HepG2 (cell line): Measurements from ENCODE around the gene ZBTB7C. TPM values are rescaled to one million over a fixed set of nuclear protein-coding genes. Genes with fewer than 3 reads are reported as not detected.

ENCODE experiments used
- ATAC-seq: fragments of 200-7000 bp; cut with Tn5 transposase; 3 replicates; pipeline ENCODE4 v1.9.1; 2020; ENCODE audit warnings: mild to moderate bottlenecking, moderate library complexity
- BruUV-seq: library from RNA; stranded (reverse); fragments of 400-500 nt; replicated peaks from 2 replicates; lab custom pipeline; 2021; lab: Mats Ljungman, UMichigan
- CTCF ChIA-PET: fragments of 300-600 bp; formaldehyde crosslinking; extraction: SDS; loops from one replicate; lab custom pipeline; 2021; ENCODE audit warnings: low total read pairs, inconsistent platforms, low intra/inter-chr PET ratio; lab: Yijun Ruan, JAX
- POLR2A ChIA-PET: fragments of 350-600 bp; sonication (Branson Sonifier 250); formaldehyde crosslinking; loops from one replicate; lab custom pipeline; 2020; ENCODE audit warnings: antibody characterized with exemption, inconsistent platforms; lab: Yijun Ruan, JAX
- DNase-seq: peaks from one replicate; pipeline ENCODE4 v3.0.0-alpha.2; 2015; ENCODE audit warnings: low spot score
- FAIRE-seq: peaks from 3 replicates; lab custom pipeline; 2011; peaks lifted over from hg19 to GRCh38; lab: Jason Lieb, UNC
- H2AFZ ChIP-seq: one replicate; pipeline ENCODE4 v1.6.1; 2011; ENCODE audit warnings: low read length, inconsistent platforms
- H3K27ac ChIP-seq: fragments of 300-600 bp; 3 replicates; pipeline ENCODE4 v1.8.0; 2011; ENCODE audit warnings: mixed run types, mild to moderate bottlenecking, mixed read lengths, low read length, inconsistent platforms; ENCODE audit not compliant: insufficient read depth; ENCODE audit errors: extremely low read length
- H3K27me3 ChIP-seq, 2 experiments: fragments of 200-600 bp in 1 of 2; 2 replicates in 1 of 2; 3 replicates in 1 of 2; pipeline versions ENCODE4 v1.6.0 to v1.8.0; 2011; ENCODE audit warnings: low read length in 2 of 2, mild to moderate bottlenecking in 2 of 2, moderate library complexity in 2 of 2, inconsistent platforms in 1 of 2; ENCODE audit not compliant: insufficient read depth in 2 of 2, control insufficient read depth in 1 of 2
- H3K36me3 ChIP-seq, 2 experiments: fragments of 200-600 bp in 1 of 2; replicated peaks in 1 of 2; 2 replicates in 1 of 2; 3 replicates in 1 of 2; pipeline versions ENCODE4 v1.5.1 to v1.8.0; 2011; ENCODE audit warnings: low read length in 2 of 2, inconsistent platforms in 1 of 2; ENCODE audit not compliant: insufficient read depth in 2 of 2, control insufficient read depth in 1 of 2
- H3K4me1 ChIP-seq: 2 replicates; pipeline ENCODE4 v1.5.1; 2012; ENCODE audit warnings: low read length, inconsistent platforms; ENCODE audit not compliant: insufficient read depth
- H3K4me2 ChIP-seq: 2 replicates; pipeline ENCODE4 v1.6.0; 2011; ENCODE audit warnings: low read depth, low read length, inconsistent platforms
- H3K4me3 ChIP-seq, 3 experiments: fragments of 200-600 bp in 1 of 3; sonication (generic), shearing (Covaris generic) in 1 of 3; replicated peaks in 1 of 3; 2 replicates each; pipeline ENCODE4 v1.5.1; 2011 to 2016; ENCODE audit warnings: low read length in 3 of 3, inconsistent platforms in 2 of 3, low read depth in 2 of 3, mild to moderate bottlenecking in 2 of 3, control low read depth in 1 of 3, mixed read lengths in 1 of 3; ENCODE audit not compliant: insufficient read depth in 1 of 3
- H3K79me2 ChIP-seq: one replicate; pipeline ENCODE4 v1.6.1; 2011; ENCODE audit warnings: low read length, inconsistent platforms; ENCODE audit not compliant: insufficient read depth
- H3K9ac ChIP-seq: 2 replicates; pipeline ENCODE4 v1.6.0; 2011; ENCODE audit warnings: mild to moderate bottlenecking, low read depth, low read length, inconsistent platforms; ENCODE audit not compliant: insufficient read depth
- H3K9me3 ChIP-seq: 2 replicates; pipeline ENCODE4 v1.5.1; 2012; ENCODE audit warnings: mild to moderate bottlenecking, low read length
- H4K20me1 ChIP-seq: 2 replicates; pipeline ENCODE4 v1.6.0; 2011; ENCODE audit warnings: inconsistent platforms, mild to moderate bottlenecking, low read length, moderate library complexity; ENCODE audit not compliant: insufficient read depth
- AGO1 ChIP-seq: fragments of 200-400 bp; formaldehyde crosslinking; IDR thresholded peaks from 2 replicates; pipeline ENCODE4 v1.6.1; 2017; ENCODE audit warnings: mild to moderate bottlenecking, low read depth, low read length, moderate library complexity; ENCODE audit not compliant: poor library complexity, severe bottlenecking
- ETV6 ChIP-seq: sonication (generic); formaldehyde crosslinking; conservative IDR thresholded peaks from 2 replicates; pipeline ENCODE4 v1.4.0; 2020; ENCODE audit warnings: missing genetic modification reagents
- HNRNPL ChIP-seq: fragments of 200-400 bp; formaldehyde crosslinking; IDR thresholded peaks from 2 replicates; pipeline ENCODE4 v1.6.1; 2017; ENCODE audit warnings: mild to moderate bottlenecking, low read depth, low read length
- SIX1 ChIP-seq: sonication (generic); formaldehyde crosslinking; IDR thresholded peaks from 2 replicates; pipeline ENCODE4 v1.4.0; 2020; ENCODE audit warnings: missing genetic modification reagents, borderline replicate concordance
- SNAPC2 ChIP-seq: sonication (generic); formaldehyde crosslinking; IDR thresholded peaks from 2 replicates; pipeline ENCODE4 v1.8.1; 2022; ENCODE audit warnings: mild to moderate bottlenecking, missing genetic modification reagents
- ZFP82 ChIP-seq: sonication (generic); formaldehyde crosslinking; IDR thresholded peaks from 2 replicates; pipeline ENCODE4 v1.5.1; 2020; ENCODE audit warnings: mild to moderate bottlenecking, missing genetic modification reagents, borderline replicate concordance
- ZMAT3 ChIP-seq: sonication (generic); formaldehyde crosslinking; conservative IDR thresholded peaks from 2 replicates; pipeline ENCODE4 v1.7.0; 2021; ENCODE audit warnings: missing genetic modification reagents
- ZNF10 ChIP-seq: sonication (generic); formaldehyde crosslinking; IDR thresholded peaks from 2 replicates; pipeline ENCODE4 v1.4.0; 2020; ENCODE audit warnings: mild to moderate bottlenecking, low read depth, missing genetic modification reagents, borderline replicate concordance
- ZNF816 ChIP-seq: sonication (generic); formaldehyde crosslinking; IDR thresholded peaks from 2 replicates; pipeline ENCODE4 v1.8.0; 2022; ENCODE audit warnings: missing genetic modification reagents, mild to moderate bottlenecking, borderline replicate concordance
- ZSCAN20 ChIP-seq: sonication (generic); formaldehyde crosslinking; IDR thresholded peaks from 2 replicates; pipeline ENCODE4 v1.4.0; 2020; ENCODE audit warnings: missing genetic modification reagents, mild to moderate bottlenecking, borderline replicate concordance
- WGBS: methylation state at CpG from one replicate; pipeline ENCODE4 v1.1.6; 2017; ENCODE audit warnings: low lambda C conversion rate; 5-methylcytosine and 5-hydroxymethylcytosine counted together
- in situ Hi-C: cut with HindIII; loops from 2 replicates; pipeline ENCODE4 v1.10.0; 2017; ENCODE audit warnings: low pct_unique_long_range_greater_than_20kb; ENCODE audit not compliant: extremely low pct_ligation_motif_present
- intact Hi-C: fragments of 100-400 bp; cut with micrococcal nuclease; formaldehyde crosslinking; loops from one replicate; pipeline ENCODE4 v1.10.0; 2022; ENCODE audit not compliant: unreplicated experiment
- polyA plus RNA-seq, 8 experiments: library from polyadenylated mRNA; depleted of rRNA in 3 of 8; stranded (reverse) in 7 of 8; unstranded in 1 of 8; fragments of >200 nt; fragmentation: Illumina TruSeq in 4 of 8; extraction: Trizol in 4 of 8; gene quantifications; 2 replicates each; pipeline versions ENCODE4 v1.2.1 to v1.2.3, GENCODE V29; 2011 to 2016; ENCODE audit warnings: low read depth in 4 of 8, missing spikeins in 1 of 8, mixed read lengths in 1 of 8; ENCODE audit not compliant: insufficient read depth in 1 of 8
- total RNA-seq, 5 experiments: library from RNA; depleted of rRNA; stranded (reverse); fragments of >200 nt; fragmentation: Illumina TruSeq; extraction: Trizol; gene quantifications; 2 replicates each; pipeline ENCODE4 v1.2.3, GENCODE V29; 2016; ENCODE audit warnings: low read depth in 1 of 5
- TF ChIP-seq, protein P1 (sequence below): sonication (generic); formaldehyde crosslinking; IDR thresholded peaks from 2 replicates; pipeline ENCODE4 v1.5.0; 2020; ENCODE audit warnings: mild to moderate bottlenecking, missing genetic modification reagents, borderline replicate concordance
- TF ChIP-seq, protein P2 (sequence below), 2 experiments: sonication (generic) in 1 of 2; formaldehyde crosslinking in 1 of 2; IDR thresholded peaks; 2 replicates each; pipeline versions ENCODE4 v1.4.0 to v1.6.1; 2016 to 2020; ENCODE audit warnings: borderline replicate concordance in 1 of 2, low read depth in 1 of 2, mild to moderate bottlenecking in 1 of 2, missing genetic modification reagents in 1 of 2

The ZBTB7C gene
- total and polyA plus RNA-seq, 2 of the 13 experiments (the other 11 are each of a cell fraction or from before 2014, with no cell fraction given), result 0.01 to 0.04 TPM

DNA sequence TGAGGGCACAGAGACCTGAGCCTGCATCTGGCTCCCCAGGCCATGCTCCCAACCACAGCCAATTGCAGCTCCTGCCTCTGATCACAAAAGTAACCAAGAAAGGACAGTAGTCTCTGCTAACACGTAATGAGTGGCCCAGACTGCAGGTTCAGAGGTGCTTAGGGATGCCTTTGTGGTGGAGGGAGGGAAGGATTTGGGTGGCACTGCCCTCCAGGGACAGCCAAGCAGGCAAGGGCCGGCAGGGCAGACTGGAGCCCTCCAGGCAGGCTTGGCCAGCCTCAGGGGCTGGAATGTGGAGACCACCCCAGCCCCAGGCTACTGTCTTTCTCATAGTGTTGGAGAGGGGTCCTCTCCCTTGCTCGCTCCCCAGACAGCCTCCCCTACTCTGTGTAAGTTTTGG, 364.2 kb downstream of the ZBTB7C start:
- CTCF ChIA-PET, result no interaction called here
- peaks cover 0 to 3% of the 10 kb centered on the region in 2 experiments; a peak in 2 of 5 replicates for H3K27me3 ChIP-seq
- H3K4me2 ChIP-seq, result no peak overlapping the region
- 0% methylated on average over 2 of the region's 3 CpGs for WGBS
- POLR2A ChIA-PET, result no interaction called here
- in situ Hi-C loops, result no loop called here
- no peaks in the 10 kb centered on the region for H4K20me1 ChIP-seq
- no peak overlapping the region for H3K27ac ChIP-seq
- H3K9ac ChIP-seq, result no peak overlapping the region
- H3K36me3 ChIP-seq, result no peaks in the 10 kb centered on the region
- DNase-seq (no peak), ATAC-seq (no peak), FAIRE-seq (no peak)
- H3K4me3 ChIP-seq, result no peak overlapping the region
- no TSS peak for BruUV-seq
- no peaks in the 10 kb centered on the region for H3K4me1 ChIP-seq
- H3K79me2 ChIP-seq, result no peaks in the 10 kb centered on the region
- H3K9me3 ChIP-seq, result no peaks in the 10 kb centered on the region
- no peak overlapping the region for H2AFZ ChIP-seq
- intact Hi-C loops, result no loop called here
- TF ChIP-seq, protein P1, sequence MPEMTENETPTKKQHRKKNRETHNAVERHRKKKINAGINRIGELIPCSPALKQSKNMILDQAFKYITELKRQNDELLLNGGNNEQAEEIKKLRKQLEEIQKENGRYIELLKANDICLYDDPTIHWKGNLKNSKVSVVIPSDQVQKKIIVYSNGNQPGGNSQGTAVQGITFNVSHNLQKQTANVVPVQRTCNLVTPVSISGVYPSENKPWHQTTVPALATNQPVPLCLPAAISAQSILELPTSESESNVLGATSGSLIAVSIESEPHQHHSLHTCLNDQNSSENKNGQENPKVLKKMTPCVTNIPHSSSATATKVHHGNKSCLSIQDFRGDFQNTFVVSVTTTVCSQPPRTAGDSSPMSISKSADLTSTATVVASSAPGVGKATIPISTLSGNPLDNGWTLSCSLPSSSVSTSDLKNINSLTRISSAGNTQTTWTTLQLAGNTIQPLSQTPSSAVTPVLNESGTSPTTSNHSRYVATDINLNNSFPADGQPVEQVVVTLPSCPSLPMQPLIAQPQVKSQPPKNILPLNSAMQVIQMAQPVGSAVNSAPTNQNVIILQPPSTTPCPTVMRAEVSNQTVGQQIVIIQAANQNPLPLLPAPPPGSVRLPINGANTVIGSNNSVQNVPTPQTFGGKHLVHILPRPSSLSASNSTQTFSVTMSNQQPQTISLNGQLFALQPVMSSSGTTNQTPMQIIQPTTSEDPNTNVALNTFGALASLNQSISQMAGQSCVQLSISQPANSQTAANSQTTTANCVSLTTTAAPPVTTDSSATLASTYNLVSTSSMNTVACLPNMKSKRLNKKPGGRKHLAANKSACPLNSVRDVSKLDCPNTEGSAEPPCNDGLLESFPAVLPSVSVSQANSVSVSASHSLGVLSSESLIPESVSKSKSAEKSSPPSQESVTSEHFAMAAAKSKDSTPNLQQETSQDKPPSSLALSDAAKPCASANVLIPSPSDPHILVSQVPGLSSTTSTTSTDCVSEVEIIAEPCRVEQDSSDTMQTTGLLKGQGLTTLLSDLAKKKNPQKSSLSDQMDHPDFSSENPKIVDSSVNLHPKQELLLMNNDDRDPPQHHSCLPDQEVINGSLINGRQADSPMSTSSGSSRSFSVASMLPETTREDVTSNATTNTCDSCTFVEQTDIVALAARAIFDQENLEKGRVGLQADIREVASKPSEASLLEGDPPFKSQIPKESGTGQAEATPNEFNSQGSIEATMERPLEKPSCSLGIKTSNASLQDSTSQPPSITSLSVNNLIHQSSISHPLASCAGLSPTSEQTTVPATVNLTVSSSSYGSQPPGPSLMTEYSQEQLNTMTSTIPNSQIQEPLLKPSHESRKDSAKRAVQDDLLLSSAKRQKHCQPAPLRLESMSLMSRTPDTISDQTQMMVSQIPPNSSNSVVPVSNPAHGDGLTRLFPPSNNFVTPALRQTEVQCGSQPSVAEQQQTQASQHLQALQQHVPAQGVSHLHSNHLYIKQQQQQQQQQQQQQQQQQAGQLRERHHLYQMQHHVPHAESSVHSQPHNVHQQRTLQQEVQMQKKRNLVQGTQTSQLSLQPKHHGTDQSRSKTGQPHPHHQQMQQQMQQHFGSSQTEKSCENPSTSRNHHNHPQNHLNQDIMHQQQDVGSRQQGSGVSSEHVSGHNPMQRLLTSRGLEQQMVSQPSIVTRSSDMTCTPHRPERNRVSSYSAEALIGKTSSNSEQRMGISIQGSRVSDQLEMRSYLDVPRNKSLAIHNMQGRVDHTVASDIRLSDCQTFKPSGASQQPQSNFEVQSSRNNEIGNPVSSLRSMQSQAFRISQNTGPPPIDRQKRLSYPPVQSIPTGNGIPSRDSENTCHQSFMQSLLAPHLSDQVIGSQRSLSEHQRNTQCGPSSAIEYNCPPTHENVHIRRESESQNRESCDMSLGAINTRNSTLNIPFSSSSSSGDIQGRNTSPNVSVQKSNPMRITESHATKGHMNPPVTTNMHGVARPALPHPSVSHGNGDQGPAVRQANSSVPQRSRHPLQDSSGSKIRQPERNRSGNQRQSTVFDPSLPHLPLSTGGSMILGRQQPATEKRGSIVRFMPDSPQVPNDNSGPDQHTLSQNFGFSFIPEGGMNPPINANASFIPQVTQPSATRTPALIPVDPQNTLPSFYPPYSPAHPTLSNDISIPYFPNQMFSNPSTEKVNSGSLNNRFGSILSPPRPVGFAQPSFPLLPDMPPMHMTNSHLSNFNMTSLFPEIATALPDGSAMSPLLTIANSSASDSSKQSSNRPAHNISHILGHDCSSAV (CRISPR knock-in tag), result no peak
- TF ChIP-seq HNRNPL (no peak), ZMAT3 (no peak), SNAPC2 (CRISPR knock-in tag) (no peak), ZSCAN20 (CRISPR knock-in tag) (no peak), ZNF816 (CRISPR knock-in tag) (no peak), ZFP82 (CRISPR knock-in tag) (no peak), SIX1 (CRISPR knock-in tag) (no peak), AGO1 (no peak), ETV6 (CRISPR knock-in tag) (no peak), ZNF10 (CRISPR knock-in tag) (no peak)
- TF ChIP-seq, protein P2, sequence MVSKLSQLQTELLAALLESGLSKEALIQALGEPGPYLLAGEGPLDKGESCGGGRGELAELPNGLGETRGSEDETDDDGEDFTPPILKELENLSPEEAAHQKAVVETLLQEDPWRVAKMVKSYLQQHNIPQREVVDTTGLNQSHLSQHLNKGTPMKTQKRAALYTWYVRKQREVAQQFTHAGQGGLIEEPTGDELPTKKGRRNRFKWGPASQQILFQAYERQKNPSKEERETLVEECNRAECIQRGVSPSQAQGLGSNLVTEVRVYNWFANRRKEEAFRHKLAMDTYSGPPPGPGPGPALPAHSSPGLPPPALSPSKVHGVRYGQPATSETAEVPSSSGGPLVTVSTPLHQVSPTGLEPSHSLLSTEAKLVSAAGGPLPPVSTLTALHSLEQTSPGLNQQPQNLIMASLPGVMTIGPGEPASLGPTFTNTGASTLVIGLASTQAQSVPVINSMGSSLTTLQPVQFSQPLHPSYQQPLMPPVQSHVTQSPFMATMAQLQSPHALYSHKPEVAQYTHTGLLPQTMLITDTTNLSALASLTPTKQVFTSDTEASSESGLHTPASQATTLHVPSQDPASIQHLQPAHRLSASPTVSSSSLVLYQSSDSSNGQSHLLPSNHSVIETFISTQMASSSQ (IDR thresholded peaks at IDR 0.05; ENCODE audit: low read depth), result no peak
- TF ChIP-seq, protein P2 (CRISPR knock-in tag; IDR thresholded peaks at IDR 0.05; ENCODE audit: borderline replicate concordance), result no peak
